ENCODE measurements around the gene MICU1. TPM values are rescaled to one million over a fixed set of nuclear protein-coding genes. Genes with fewer than 3 reads are reported as not detected.

The MICU1 gene
- total RNA-seq, 6 donors from 2014 or later, result 26.9 to 62.9 (median 47.6) TPM

DNA sequence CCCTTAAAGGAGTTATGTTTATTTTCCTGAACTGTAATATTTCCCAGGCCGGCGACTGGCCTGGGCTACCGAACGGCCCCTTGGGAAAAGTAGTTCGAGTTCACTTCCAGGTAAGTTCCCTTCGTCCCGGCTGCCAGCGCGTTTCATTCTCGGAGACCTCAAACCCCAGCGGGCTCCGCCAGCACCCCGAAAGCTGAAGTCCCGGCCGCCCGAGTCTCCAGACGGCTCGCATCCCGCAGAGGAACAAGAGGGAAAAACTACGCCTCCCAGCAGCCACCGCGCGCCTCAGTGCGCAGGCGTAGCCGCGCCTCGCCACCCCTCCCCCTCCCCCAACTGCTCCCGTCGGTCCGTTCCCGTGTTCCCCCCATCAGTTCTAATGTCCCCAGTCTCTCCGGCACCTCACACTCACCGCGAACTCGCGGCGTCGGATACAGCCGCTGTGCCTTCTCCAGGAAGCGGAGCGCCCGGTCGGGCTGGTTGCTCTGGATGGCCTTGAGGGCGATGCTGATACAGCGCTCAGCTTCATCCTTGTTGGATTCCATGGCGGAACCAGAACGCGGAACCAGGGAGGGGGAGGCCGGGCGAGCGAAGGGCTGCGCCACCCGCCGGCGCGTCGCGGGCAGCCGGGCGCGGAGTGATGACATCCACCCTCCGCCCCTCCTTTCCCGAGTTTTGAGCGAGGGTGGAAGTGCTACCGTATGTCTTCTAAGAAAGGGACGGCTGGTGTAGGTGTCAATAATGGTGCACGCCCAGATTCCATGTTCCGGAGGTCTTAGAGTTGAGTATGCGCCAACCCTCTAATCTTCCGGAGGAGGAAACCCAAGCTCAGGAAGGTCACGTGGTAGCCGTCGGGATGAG lies 271.3 kb downstream of the MICU1 start, which contains the start of gene DNAJB12:
DNAJB12 (minus strand) TSS at position 564 of the 858 bp plus-strand sequence; CDS start at position 542, 22 bp downstream.
- peak; percentile 85 to 98 for DNase-seq
- TF ChIP-seq POLR2AphosphoS5 (IDR thresholded peaks at IDR 0.05), result peak; percentile 89 to 93
- peak in 3 of 4 donors; percentile 33 to 88 (median 86) for TF ChIP-seq POLR2A (IDR thresholded peaks at IDR 0.05)
- TF ChIP-seq, protein P1, sequence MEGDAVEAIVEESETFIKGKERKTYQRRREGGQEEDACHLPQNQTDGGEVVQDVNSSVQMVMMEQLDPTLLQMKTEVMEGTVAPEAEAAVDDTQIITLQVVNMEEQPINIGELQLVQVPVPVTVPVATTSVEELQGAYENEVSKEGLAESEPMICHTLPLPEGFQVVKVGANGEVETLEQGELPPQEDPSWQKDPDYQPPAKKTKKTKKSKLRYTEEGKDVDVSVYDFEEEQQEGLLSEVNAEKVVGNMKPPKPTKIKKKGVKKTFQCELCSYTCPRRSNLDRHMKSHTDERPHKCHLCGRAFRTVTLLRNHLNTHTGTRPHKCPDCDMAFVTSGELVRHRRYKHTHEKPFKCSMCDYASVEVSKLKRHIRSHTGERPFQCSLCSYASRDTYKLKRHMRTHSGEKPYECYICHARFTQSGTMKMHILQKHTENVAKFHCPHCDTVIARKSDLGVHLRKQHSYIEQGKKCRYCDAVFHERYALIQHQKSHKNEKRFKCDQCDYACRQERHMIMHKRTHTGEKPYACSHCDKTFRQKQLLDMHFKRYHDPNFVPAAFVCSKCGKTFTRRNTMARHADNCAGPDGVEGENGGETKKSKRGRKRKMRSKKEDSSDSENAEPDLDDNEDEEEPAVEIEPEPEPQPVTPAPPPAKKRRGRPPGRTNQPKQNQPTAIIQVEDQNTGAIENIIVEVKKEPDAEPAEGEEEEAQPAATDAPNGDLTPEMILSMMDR (IDR thresholded peaks at IDR 0.05), result peak in 3 of 6 experiments; percentile 10 to 16 (median 13)
- TF ChIP-seq EP300 (IDR thresholded peaks at IDR 0.05), result peak in 1 of 4 donors; percentile 46
- Histone ChIP-seq H3K36me3 (peaks cover 0 to 16% (median 5%) of the 10 kb centered on the region in 4 donors), H3K4me1 (peaks cover 13 to 33% (median 19%) of the 10 kb centered on the region in 4 donors), H3K9me3 (no peaks in the 10 kb centered on the region), H3K27me3 (no peaks in the 10 kb centered on the region), H3K27ac (peak within 1 kb of the TSS; percentile 93 to 99 (median 96)), H3K4me3 (peak within 1 kb of the TSS; percentile 76 to 93 (median 80))
- whole genome bisulfite sequencing, 2 donors, result 0% methylated on average over 14 to 69 of the region's 74 CpGs
- peak; percentile 96 for ATAC-seq (ENCODE audit: low FRiP score in 2 of 2)

DNA sequence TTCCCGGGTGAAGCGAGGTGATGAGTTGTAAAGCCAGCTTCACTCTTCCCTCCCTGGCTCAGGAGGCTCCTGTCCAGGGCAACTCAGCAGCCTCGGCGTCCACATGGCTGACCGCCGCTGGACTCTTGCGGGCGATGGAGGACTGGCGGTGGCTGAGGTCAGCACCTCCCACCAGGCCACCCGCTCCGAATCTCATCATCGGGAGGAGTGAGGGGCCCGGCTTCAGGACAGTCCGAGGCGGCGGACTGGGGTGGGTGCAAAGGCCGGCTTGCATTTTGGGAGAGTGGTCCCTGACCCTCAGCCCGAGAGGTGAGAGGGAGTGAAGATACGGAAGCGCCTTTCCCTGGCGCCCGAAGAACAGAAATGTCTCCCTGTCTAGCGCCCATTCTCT lies 271.9 kb downstream of the MICU1 start:
- peak overlapping the region; percentile 93 to 99 (median 96) for H3K27ac ChIP-seq
- ATAC-seq (ENCODE audit: low FRiP score in 2 of 2), result peak; percentile 36 to 42
- peak in 1 of 2 donors; percentile 79 for DNase-seq
- H3K4me1 ChIP-seq, result peaks cover 13 to 38% (median 19%) of the 10 kb centered on the region in 4 donors
- H3K4me3 ChIP-seq, result peak overlapping the region; percentile 76 to 93 (median 80)
- 0 to 5% methylated on average over 2 to 19 of the region's 23 CpGs for WGBS, 2 donors
- H3K27me3 ChIP-seq, result no peaks in the 10 kb centered on the region
- H3K9me3 ChIP-seq, result no peaks in the 10 kb centered on the region
- peaks cover 0 to 22% (median 12%) of the 10 kb centered on the region in 4 donors for H3K36me3 ChIP-seq
- TF ChIP-seq, protein P1 (IDR thresholded peaks at IDR 0.05), result no peak
- TF ChIP-seq EP300 (IDR thresholded peaks at IDR 0.05) (no peak), POLR2A (IDR thresholded peaks at IDR 0.05) (no peak), POLR2AphosphoS5 (IDR thresholded peaks at IDR 0.05) (no peak)

DNA sequence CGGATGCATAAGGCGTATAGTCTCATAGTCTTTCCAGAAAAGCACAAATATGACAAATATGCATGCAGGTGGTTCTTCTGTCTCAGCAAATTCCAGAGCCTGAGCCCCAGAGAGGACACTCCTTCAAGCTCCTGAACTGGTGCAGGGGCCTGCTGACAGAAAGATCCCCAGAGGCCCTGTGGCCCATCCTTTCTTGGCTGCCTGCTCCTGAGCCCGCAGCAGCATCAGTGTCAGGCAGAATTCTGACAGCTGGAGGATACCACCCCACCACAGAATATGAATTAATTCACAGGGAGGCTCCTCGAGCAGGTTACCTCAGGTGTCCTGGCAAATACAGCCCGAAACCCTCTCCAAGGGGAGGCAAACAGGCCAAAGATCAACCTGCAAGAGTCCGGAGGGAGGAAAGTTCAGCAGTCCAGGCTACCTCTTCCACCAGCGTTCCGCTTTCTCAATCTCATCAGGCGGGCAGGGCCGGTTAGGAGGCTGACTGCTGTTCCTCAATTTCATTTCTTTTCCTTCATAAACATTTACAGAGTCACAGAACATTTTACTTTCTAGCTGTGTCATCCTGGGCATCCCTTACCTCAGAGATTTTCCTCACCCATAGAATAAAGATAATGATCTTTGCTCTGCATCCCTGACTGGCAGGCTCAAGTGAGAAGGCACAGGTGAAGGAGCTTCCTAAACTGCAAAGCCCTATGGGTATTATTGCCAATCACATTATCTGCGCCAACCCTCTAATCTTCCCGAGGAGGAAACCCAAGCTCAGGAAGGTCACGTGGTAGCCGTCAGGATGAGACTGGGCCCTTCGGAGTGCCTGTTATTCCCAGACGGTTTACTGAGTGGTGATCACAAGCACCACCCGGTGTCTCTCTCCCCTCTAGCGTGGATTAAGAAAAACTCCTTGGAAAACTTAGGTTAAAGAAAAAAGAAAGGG lies 272.6 kb downstream of the MICU1 start:
- peak overlapping the region; percentile 76 to 93 (median 80) for H3K4me3 ChIP-seq
- TF ChIP-seq POLR2AphosphoS5 (IDR thresholded peaks at IDR 0.05) (no peak), POLR2A (IDR thresholded peaks at IDR 0.05) (no peak), EP300 (IDR thresholded peaks at IDR 0.05) (no peak)
- TF ChIP-seq, protein P1 (IDR thresholded peaks at IDR 0.05), result no peak
- ATAC-seq (ENCODE audit: low FRiP score in 2 of 2) (peak in 1 of 2 donors; percentile 1), DNase-seq (peak in 1 of 2 donors; percentile 54)
- no peaks in the 10 kb centered on the region for H3K27me3 ChIP-seq
- peaks cover 13 to 39% (median 19%) of the 10 kb centered on the region in 4 donors for H3K4me1 ChIP-seq
- H3K27ac ChIP-seq, result peak overlapping the region; percentile 93 to 99 (median 96)
- peaks cover 0 to 29% (median 18%) of the 10 kb centered on the region in 4 donors for H3K36me3 ChIP-seq
- no peaks in the 10 kb centered on the region for H3K9me3 ChIP-seq
- WGBS, 2 donors, result 45 to 46% methylated on average over 17 to 18 of the region's 18 CpGs

- no peaks in the 10 kb centered on the region for H3K9me3 ChIP-seq
- H3K27me3 ChIP-seq, result no peaks in the 10 kb centered on the region
- TF ChIP-seq POLR2AphosphoS5 (IDR thresholded peaks at IDR 0.05) (no peak), POLR2A (IDR thresholded peaks at IDR 0.05) (no peak), EP300 (IDR thresholded peaks at IDR 0.05) (no peak)
- TF ChIP-seq, protein P1 (IDR thresholded peaks at IDR 0.05), result no peak
- H3K36me3 ChIP-seq, result peaks cover 0 to 33% (median 31%) of the 10 kb centered on the region in 4 donors
- no peak for ATAC-seq (ENCODE audit: low FRiP score in 2 of 2)
- 88 to 89% methylated on average over 6 of the region's 6 CpGs for WGBS, 2 donors
- H3K4me1 ChIP-seq, result peaks cover 13 to 39% (median 19%) of the 10 kb centered on the region in 4 donors
- no peak overlapping the region for H3K27ac ChIP-seq
- no peak for DNase-seq
- no peak overlapping the region for H3K4me3 ChIP-seq
These were observed 274.4 kb downstream of the MICU1 start for GRCh38 chr10:72351479-72351878.

Measured in upper lobe of left lung (tissue), 6 donors.